A673 (cell line): Measurements from ENCODE around the gene SLC16A7.

ENCODE experiments used
- EZH2 ChIP-seq: fragments of 200-600 bp; sonication (generic); IDR thresholded peaks from 2 replicates; pipeline ENCODE4 v1.6.1; 2017; ENCODE audit warnings: borderline replicate concordance, low read depth, mild to moderate bottlenecking, mixed read lengths, antibody characterized with exemption, low read length; ENCODE audit not compliant: poor library complexity, severe bottlenecking
- TF ChIP-seq, protein P1 (sequence below): fragments of 300-800, 200-600 bp; sonication (generic); conservative IDR thresholded peaks from 2 replicates; pipeline ENCODE4 v1.5.1; 2017; ENCODE audit warnings: low read depth, mild to moderate bottlenecking, antibody characterized with exemption, low read length, moderate library complexity, mixed read lengths

GRCh38 chr12:59768031-59768430, 172.2 kb downstream of the SLC16A7 start:
- TF ChIP-seq, protein P1, sequence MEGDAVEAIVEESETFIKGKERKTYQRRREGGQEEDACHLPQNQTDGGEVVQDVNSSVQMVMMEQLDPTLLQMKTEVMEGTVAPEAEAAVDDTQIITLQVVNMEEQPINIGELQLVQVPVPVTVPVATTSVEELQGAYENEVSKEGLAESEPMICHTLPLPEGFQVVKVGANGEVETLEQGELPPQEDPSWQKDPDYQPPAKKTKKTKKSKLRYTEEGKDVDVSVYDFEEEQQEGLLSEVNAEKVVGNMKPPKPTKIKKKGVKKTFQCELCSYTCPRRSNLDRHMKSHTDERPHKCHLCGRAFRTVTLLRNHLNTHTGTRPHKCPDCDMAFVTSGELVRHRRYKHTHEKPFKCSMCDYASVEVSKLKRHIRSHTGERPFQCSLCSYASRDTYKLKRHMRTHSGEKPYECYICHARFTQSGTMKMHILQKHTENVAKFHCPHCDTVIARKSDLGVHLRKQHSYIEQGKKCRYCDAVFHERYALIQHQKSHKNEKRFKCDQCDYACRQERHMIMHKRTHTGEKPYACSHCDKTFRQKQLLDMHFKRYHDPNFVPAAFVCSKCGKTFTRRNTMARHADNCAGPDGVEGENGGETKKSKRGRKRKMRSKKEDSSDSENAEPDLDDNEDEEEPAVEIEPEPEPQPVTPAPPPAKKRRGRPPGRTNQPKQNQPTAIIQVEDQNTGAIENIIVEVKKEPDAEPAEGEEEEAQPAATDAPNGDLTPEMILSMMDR = no peak
- TF ChIP-seq EZH2 = no peak
